ENCODE results near the gene TP53BP2. TPM values are rescaled to one million over a fixed set of nuclear protein-coding genes. Genes with fewer than 3 reads are reported as not detected.
"Not testable (repeated sequence)": the region's sequence is repeated elsewhere in the genome, so short reads cannot be mapped to it uniquely, and the experiment has no call there.

The TP53BP2 gene
- total RNA-seq, 1 donor = 38.0 TPM

- no peak overlapping the region for H3K4me3 ChIP-seq (ENCODE audit: low read depth, low read length)
- DNase-seq (ENCODE audit: low read depth) = no peak
- TF ChIP-seq, protein P1, sequence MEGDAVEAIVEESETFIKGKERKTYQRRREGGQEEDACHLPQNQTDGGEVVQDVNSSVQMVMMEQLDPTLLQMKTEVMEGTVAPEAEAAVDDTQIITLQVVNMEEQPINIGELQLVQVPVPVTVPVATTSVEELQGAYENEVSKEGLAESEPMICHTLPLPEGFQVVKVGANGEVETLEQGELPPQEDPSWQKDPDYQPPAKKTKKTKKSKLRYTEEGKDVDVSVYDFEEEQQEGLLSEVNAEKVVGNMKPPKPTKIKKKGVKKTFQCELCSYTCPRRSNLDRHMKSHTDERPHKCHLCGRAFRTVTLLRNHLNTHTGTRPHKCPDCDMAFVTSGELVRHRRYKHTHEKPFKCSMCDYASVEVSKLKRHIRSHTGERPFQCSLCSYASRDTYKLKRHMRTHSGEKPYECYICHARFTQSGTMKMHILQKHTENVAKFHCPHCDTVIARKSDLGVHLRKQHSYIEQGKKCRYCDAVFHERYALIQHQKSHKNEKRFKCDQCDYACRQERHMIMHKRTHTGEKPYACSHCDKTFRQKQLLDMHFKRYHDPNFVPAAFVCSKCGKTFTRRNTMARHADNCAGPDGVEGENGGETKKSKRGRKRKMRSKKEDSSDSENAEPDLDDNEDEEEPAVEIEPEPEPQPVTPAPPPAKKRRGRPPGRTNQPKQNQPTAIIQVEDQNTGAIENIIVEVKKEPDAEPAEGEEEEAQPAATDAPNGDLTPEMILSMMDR (IDR thresholded peaks at IDR 0.05; ENCODE audit: insufficient read depth, low read depth, low read length) = no peak
Observed at GRCh38 chr1:223742856-223743517, 102.8 kb downstream of the TP53BP2 start.

DNA sequence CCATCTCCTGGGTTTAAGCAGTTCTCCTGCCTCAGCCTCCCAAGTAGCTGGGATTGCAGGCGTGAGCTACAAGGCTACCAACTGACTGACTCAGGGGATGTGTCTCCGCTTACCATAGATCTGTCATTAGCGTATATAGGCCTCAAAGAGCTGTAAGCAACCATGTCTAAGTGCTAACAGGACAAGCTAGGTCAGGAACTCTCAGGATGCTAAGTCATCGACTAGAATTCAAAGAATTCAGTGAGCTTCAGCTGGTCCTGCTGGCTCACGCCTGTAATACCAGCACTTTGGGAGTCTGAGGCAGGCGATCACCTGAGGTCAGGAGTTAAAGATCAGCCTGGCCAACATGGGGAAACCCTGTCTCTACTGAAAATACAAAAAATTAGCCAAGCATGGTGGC, 103.9 kb downstream of the TP53BP2 start:
- DNase-seq (ENCODE audit: low read depth) = no peak
- H3K4me3 ChIP-seq (ENCODE audit: low read depth, low read length) = no peak overlapping the region
- TF ChIP-seq, protein P1 (IDR thresholded peaks at IDR 0.05; ENCODE audit: insufficient read depth, low read depth, low read length) = no peak

DNA sequence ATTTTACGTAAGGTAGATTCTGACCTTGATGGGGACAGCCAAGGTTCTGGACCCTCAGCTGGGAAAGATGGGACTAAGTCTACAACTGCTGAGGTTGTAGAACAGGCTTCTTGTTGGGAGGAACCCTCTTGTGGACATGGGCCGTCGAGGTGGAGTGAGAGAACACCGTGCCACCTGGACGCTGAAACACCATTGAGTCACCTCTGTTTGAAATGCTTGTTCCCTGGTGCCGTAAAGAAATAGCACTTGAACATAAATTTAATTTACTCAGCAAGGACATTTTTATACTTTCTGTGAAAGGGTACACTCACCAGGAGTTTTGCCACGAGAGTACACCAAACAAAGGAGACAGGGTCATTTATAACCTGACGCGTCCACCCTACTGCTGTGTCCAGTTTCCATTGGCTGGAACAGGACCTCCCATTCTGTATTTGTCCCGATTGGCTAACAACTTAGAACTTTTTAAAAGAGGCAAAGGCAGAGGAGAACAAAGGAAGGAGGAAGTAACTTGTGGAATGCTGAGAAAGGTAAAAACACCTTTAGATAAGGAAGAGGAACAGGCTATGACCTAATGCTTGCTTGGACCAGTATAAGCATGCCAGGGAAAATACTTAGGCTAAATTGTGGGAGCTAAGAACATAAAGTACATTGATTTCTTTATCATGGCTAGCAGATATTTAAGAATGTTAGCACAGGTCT, 105.6 kb downstream of the TP53BP2 start:
- DNase-seq (ENCODE audit: low read depth); H3K4me3 ChIP-seq (ENCODE audit: low read depth, low read length): not testable (repeated sequence)

GRCh38 chr1:223739366-223740037, 106.2 kb downstream of the TP53BP2 start:
- H3K4me3 ChIP-seq (ENCODE audit: low read depth, low read length) = no peak overlapping the region
- TF ChIP-seq, protein P1 (IDR thresholded peaks at IDR 0.05; ENCODE audit: insufficient read depth, low read depth, low read length) = no peak
- DNase-seq (ENCODE audit: low read depth) = no peak

DNA sequence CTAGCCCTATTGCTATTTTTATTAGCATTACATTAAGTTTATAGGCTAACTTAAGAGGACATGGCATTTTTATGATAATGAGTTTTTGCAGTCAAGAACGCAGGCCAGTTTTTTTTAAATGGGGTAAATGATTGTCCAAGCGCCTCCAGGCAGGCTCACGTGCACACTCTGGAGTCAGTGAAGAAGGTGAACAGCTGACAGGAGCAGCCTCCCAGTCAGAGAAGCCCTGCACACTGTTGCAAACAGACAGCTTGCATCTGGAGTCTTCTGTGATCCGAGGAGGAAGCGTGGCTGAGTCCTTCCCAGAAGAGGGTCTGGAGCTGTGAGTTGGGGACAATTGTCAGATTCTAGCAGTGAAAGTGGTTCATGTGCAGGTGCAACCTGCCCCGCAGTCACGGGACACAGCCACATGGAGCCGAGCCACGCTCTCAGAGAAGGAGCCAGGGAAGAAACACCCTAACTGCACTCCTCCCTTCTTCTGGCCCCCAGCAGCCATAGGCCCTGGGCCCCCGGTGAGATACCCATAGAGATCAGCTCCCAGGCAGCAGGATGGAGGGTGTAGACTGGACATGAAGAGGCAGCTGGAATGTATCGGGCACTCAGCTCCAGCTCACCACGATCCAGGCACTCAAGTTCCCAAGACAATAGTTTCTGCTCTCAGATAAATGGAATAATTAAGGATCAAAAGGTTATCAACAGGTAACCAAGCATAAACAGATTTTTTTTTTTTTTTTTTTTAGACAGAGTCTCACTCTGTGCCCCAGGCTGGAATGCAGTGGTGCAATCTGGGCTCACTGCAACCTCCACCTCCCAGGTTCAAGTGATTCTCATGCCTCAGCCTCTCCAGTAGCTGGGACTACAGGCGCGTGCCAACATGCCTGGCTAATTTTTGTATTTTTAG, 107.0 kb downstream of the TP53BP2 start:
- no peak overlapping the region for H3K4me3 ChIP-seq (ENCODE audit: low read depth, low read length)
- TF ChIP-seq, protein P1 (IDR thresholded peaks at IDR 0.05; ENCODE audit: insufficient read depth, low read depth, low read length) = no peak
- DNase-seq (ENCODE audit: low read depth) = peak; percentile 64

DNA sequence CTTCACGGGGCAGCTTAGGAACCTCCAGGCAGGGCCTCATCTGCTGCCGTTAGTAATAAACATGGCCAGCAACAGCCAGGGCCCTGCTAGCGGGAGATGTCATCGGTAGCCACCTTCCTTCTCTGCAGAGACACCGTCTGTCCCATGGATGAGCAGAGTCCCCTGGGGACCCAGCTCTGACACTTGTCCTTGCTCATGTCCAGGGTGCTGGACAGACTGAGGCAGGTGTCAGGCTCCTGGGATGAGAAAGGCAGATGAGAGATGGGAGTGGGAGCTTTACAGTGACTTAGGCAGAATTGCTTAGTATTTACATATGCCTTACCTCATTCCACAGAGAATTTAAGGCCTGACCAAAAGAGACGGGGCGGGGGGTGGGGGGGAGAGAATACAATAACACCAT, 108.4 kb downstream of the TP53BP2 start:
- no peak overlapping the region for H3K4me3 ChIP-seq (ENCODE audit: low read depth, low read length)
- no peak for DNase-seq (ENCODE audit: low read depth)
- TF ChIP-seq, protein P1 (IDR thresholded peaks at IDR 0.05; ENCODE audit: insufficient read depth, low read depth, low read length) = no peak

GRCh38 chr1:223736638-223737037, 109.1 kb downstream of the TP53BP2 start:
- not testable (repeated sequence) for DNase-seq (ENCODE audit: low read depth); H3K4me3 ChIP-seq (ENCODE audit: low read depth, low read length)
